ENCODE data around the gene DCAF11. TPM values are rescaled to one million over a fixed set of nuclear protein-coding genes. Genes with fewer than 3 reads are reported as not detected.

DCAF11 gene
- total and polyA plus RNA-seq, 2 of the 8 experiments (the other 6 are each of a cell fraction or from before 2014, with no cell fraction given) = 60.4 to 63.6 TPM

DNA sequence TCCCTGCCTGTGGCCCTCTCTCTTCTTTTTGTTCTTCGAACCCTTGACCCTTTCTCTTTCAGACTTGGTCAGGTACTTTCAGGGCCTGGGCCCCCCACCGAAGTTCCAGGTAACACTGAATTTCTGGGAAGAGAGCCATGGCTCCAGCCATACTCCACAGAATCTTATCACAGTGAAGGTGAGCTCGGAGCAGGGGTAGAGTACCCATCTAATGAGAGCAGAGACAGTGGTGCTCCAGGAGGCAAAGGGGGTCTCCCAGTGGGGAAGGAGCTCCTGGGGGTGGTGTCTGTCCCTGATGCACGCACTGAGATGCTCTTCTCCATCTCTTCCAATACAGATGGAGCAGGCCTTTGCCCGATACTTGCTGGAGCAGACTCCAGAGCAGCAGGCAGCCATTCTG lies 51.2 kb downstream of the DCAF11 start (continued):
- TF ChIP-seq TAF1 (IDR thresholded peaks at IDR 0.05; ENCODE audit: low read depth, low read length) (no peak), ASH2L (IDR thresholded peaks at IDR 0.05; ENCODE audit: low read length) (no peak), TEAD4 (IDR thresholded peaks at IDR 0.05; ENCODE audit: low read depth, low read length) (no peak)

Measured in H1 (cell line).